T1000 (cell line): ENCODE data around the gene GPX4.
A peak's percentile ranks its signal among the peaks of the same experiment; 100 is the strongest.

Experiments used
- DNase-seq: peaks from one replicate; lab custom pipeline; 2025; ENCODE audit warnings: mixed read lengths; lab: John Stamatoyannopoulos, UW

GPX4 gene

DNA sequence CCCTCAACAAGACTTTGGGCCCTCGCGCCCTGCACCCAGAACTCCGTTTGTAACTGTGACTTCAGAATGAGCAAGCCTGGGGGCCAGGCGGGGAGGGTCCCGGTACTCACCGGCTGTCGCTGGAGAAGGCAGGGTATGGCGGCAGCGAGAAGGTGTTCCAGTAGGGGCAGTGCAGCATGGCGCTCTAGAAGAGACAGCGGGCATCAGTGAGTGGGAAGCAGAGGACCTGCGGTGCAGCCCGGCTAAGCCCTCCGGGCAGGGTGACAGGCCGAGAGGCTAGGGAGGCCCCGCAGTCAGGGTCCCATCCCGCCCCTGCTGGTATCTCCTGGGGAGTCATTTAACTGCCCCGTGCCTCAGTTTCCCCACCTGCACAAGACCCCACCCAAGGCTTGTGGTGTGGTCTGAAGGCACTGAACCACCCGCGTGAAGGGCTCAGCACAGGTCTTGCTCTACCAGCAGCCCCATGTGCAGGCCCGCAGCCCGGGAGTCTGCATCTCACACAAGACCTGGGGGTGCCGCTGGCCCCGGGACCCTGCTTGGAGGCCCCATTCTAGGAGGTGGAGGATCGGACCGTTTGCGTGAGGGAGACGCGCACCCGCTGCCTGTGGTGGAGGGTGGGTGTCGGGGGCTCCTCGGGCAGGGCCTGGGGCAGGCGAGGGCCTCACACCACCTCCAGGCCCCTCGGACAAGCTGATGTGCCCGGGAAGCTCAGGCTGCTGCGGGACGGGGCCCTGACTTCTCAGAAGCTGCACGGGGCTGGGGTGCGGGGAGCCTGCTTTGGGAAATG, 45.7 kb downstream of the GPX4 start:
- DNase-seq: no peak

GRCh38 chr19:1150333-1151036, 46.7 kb downstream of the GPX4 start:
- DNase-seq: no peak

DNA sequence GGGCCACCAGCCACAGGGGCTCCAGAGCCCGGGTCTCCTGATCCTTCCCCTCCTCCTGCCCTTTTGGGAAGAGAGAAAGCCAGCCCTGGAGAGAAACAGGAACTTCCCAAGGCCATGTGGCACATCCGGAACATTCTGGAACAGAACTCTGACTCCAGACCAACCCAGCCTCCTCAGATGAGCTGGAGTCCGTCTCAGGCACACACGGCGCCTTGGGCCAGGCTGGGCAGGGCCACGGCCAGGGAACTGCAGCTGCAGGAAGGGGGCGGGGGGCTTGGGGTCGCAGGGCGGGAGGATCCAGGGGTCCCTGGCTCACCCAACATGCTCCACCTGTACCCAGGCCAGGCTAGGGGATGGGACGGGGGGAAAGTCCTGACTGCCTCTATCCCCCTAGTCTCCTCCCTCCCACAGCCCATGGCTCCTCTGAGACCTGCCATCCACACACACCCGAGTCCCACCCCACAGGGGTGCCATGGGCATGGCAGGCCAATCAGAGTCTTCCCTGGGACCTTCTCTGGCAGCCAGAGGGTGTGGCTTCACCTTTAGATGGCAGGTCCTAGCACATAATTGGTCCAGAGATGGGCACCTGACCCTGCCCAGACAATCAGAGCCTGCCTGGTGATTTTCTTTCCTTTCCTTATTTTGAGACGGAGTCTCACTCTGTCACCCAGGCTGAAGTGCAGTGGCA, 47.4 kb downstream of the GPX4 start:
- DNase-seq: no peak

- no peak for DNase-seq
Observed at GRCh38 chr19:1151917-1152587, 48.3 kb downstream of the GPX4 start.

- no peak for DNase-seq
Observed at GRCh38 chr19:1153891-1154730, 50.3 kb downstream of the GPX4 start.

- DNase-seq: peak; percentile 61
Observed at GRCh38 chr19:1154731-1155351, 51.0 kb downstream of the GPX4 start.

- no peak for DNase-seq
Observed at GRCh38 chr19:1155352-1156304, 51.8 kb downstream of the GPX4 start.
